Measurements from ENCODE around the gene GALNT18. TPM values are rescaled to one million over a fixed set of nuclear protein-coding genes. Genes with fewer than 3 reads are reported as not detected.

Gene GALNT18
- total and polyA plus RNA-seq, 2 donors (not counting 3 experiments of a cell fraction or from before 2014, with no cell fraction given) = 0.17 to 0.18 TPM

DNA sequence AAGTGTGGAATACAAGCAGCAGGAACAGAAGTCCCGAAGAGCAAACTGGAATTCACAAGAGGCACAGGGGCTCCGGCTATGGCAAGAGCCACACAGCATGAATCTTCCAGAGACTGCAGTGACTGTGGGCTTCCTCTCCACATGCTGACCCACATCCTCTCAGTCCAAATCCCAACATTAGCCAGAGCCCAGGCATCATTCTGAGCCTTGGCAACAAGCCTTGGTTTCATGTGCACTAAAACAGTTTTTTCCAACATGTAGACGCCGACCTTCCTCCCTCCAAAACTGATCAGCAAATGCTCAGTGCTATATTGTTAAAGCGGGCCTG, 177.0 kb downstream of the GALNT18 start:
- Histone ChIP-seq H2AFZ (ENCODE audit: low read depth, low read length) (no peak overlapping the region), H3K9ac (replicated peaks; ENCODE audit: extremely low read depth, insufficient read depth, low read length) (no peak overlapping the region), H3K4me1 (ENCODE audit: control insufficient read depth, extremely low read depth, insufficient read depth, low read length) (no peaks in the 10 kb centered on the region), H3K79me2 (ENCODE audit: control insufficient read depth, insufficient read depth, low read length) (no peaks in the 10 kb centered on the region), H4K20me1 (replicated peaks; ENCODE audit: control insufficient read depth, extremely low read depth, insufficient read depth, low read length) (no peaks in the 10 kb centered on the region), H3K9me1 (replicated peaks; ENCODE audit: control insufficient read depth, extremely low read depth, insufficient read depth, low read length) (no peaks in the 10 kb centered on the region), H3K4me2 (ENCODE audit: insufficient read depth, low read length) (no peak overlapping the region), H3K4me3 (replicated peaks in 1 of 3; ENCODE audit: insufficient read depth in 1 of 3, low read depth in 1 of 3, low read length in 3 of 3) (no peak overlapping the region), H3K9me3 (replicated peaks; ENCODE audit: control insufficient read depth, insufficient read depth, low read length) (no peaks in the 10 kb centered on the region), H3K27ac (ENCODE audit: insufficient read depth, low read depth, low read length) (no peak overlapping the region), H3K36me3 (ENCODE audit: control insufficient read depth in 2 of 2, extremely low read depth in 1 of 2, insufficient read depth in 2 of 2, low read length in 2 of 2) (no peaks in the 10 kb centered on the region), H3K27me3 (ENCODE audit: control insufficient read depth in 2 of 2, insufficient read depth in 2 of 2, low read length in 2 of 2) (no peaks in the 10 kb centered on the region)
- no TSS peak for BruUV-seq (replicated peaks)
- dilution Hi-C loops (cut with MboI; ENCODE audit: extremely low pct_ligation_motif_present, low sequenced_read_pairs) = no loop called here
- intact Hi-C loops (cut with micrococcal nuclease) = no loop called here
- DNase-seq (ENCODE audit: low read depth, low spot score) (peak; percentile 2), FAIRE-seq (no peak)
- POLR2A ChIA-PET = no interaction called here
- CTCF ChIA-PET = no interaction called here
- TF ChIP-seq GATA2 (IDR thresholded peaks at IDR 0.05; ENCODE audit: insufficient read depth, insufficient read length, low read depth, low read length) (no peak), JUN (IDR thresholded peaks at IDR 0.05; ENCODE audit: borderline replicate concordance, insufficient read depth, insufficient read length, low read depth) (no peak), MYC (IDR thresholded peaks at IDR 0.05; ENCODE audit: low read depth, low read length) (no peak), EZH2 (IDR thresholded peaks at IDR 0.05; ENCODE audit: borderline replicate concordance, low read depth, low read length, severe bottlenecking) (no peak), FOS (IDR thresholded peaks at IDR 0.05; ENCODE audit: borderline replicate concordance, insufficient read depth, low read length) (no peak), MAX (IDR thresholded peaks at IDR 0.05; ENCODE audit: insufficient read depth, insufficient read length) (no peak)

GRCh38 chr11:11444027-11444803, 177.6 kb downstream of the GALNT18 start:
- H3K4me1 ChIP-seq (ENCODE audit: control insufficient read depth, extremely low read depth, insufficient read depth, low read length) = no peaks in the 10 kb centered on the region
- H3K36me3 ChIP-seq (ENCODE audit: control insufficient read depth in 2 of 2, extremely low read depth in 1 of 2, insufficient read depth in 2 of 2, low read length in 2 of 2) = no peaks in the 10 kb centered on the region
- H3K4me2 ChIP-seq (ENCODE audit: insufficient read depth, low read length) = no peak overlapping the region
- CTCF ChIA-PET = no interaction called here
- TF ChIP-seq EZH2 (IDR thresholded peaks at IDR 0.05; ENCODE audit: borderline replicate concordance, low read depth, low read length, severe bottlenecking) (no peak), GATA2 (IDR thresholded peaks at IDR 0.05; ENCODE audit: insufficient read depth, insufficient read length, low read depth, low read length) (no peak), JUN (IDR thresholded peaks at IDR 0.05; ENCODE audit: borderline replicate concordance, insufficient read depth, insufficient read length, low read depth) (no peak), FOS (IDR thresholded peaks at IDR 0.05; ENCODE audit: borderline replicate concordance, insufficient read depth, low read length) (no peak), MYC (IDR thresholded peaks at IDR 0.05; ENCODE audit: low read depth, low read length) (no peak), POLR2AphosphoS5 (IDR thresholded peaks at IDR 0.05; ENCODE audit: insufficient read depth, low read depth, low read length) (no peak), CTCF (IDR thresholded peaks at IDR 0.05; ENCODE audit: extremely low read depth in 1 of 2, insufficient read depth in 1 of 2, low read depth in 1 of 2, low read length in 2 of 2) (no peak), POLR2A (IDR thresholded peaks at IDR 0.05; ENCODE audit: low read depth, low read length) (no peak), MAX (IDR thresholded peaks at IDR 0.05; ENCODE audit: insufficient read depth, insufficient read length) (no peak)
- POLR2A ChIA-PET = no interaction called here
- no peak overlapping the region for H3K9ac ChIP-seq (replicated peaks; ENCODE audit: extremely low read depth, insufficient read depth, low read length)
- no peaks in the 10 kb centered on the region for H4K20me1 ChIP-seq (replicated peaks; ENCODE audit: control insufficient read depth, extremely low read depth, insufficient read depth, low read length)
- no peaks in the 10 kb centered on the region for H3K9me3 ChIP-seq (replicated peaks; ENCODE audit: control insufficient read depth, insufficient read depth, low read length)
- no peak overlapping the region for H2AFZ ChIP-seq (ENCODE audit: low read depth, low read length)
- intact Hi-C loops (cut with micrococcal nuclease) = no loop called here
- no peaks in the 10 kb centered on the region for H3K79me2 ChIP-seq (ENCODE audit: control insufficient read depth, insufficient read depth, low read length)
- no peaks in the 10 kb centered on the region for H3K9me1 ChIP-seq (replicated peaks; ENCODE audit: control insufficient read depth, extremely low read depth, insufficient read depth, low read length)
- H3K27me3 ChIP-seq (ENCODE audit: control insufficient read depth in 2 of 2, insufficient read depth in 2 of 2, low read length in 2 of 2) = no peaks in the 10 kb centered on the region
- no peak overlapping the region for H3K27ac ChIP-seq (ENCODE audit: insufficient read depth, low read depth, low read length)
- no TSS peak for BruUV-seq (replicated peaks)
- dilution Hi-C loops (cut with MboI; ENCODE audit: extremely low pct_ligation_motif_present, low sequenced_read_pairs) = no loop called here
- no peak for FAIRE-seq
- no peak overlapping the region for H3K4me3 ChIP-seq (replicated peaks in 1 of 3; ENCODE audit: insufficient read depth in 1 of 3, low read depth in 1 of 3, low read length in 3 of 3)
- no peak for DNase-seq (ENCODE audit: low read depth, low spot score)

Data from endothelial cell of umbilical vein (primary cell).